RCC 7860 (cell line): ENCODE data around the gene MYOM3.

Experiments used
- DNase-seq: peaks from one replicate; pipeline ENCODE4 v3.0.0-alpha.2; 2015; ENCODE audit warnings: low spot score
- FAIRE-seq: peaks from 2 replicates; lab custom pipeline; 2012; peaks lifted over from hg19 to GRCh38; lab: Jason Lieb, UNC

MYOM3 gene

DNA sequence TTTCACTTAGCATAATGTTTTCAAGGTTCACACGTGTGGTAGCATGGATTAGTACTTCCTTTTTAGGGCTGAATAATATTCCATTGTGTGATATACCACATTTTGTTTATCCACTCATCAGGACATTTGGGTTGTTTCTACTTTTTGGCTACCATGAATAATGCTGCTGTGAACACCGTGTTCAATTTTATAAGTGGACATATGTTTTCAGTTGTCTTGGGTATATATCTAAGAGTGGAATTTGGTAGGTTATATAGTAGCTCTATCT, 27.2 kb upstream of the MYOM3 start:
- DNase-seq (no peak), FAIRE-seq (no peak)

DNA sequence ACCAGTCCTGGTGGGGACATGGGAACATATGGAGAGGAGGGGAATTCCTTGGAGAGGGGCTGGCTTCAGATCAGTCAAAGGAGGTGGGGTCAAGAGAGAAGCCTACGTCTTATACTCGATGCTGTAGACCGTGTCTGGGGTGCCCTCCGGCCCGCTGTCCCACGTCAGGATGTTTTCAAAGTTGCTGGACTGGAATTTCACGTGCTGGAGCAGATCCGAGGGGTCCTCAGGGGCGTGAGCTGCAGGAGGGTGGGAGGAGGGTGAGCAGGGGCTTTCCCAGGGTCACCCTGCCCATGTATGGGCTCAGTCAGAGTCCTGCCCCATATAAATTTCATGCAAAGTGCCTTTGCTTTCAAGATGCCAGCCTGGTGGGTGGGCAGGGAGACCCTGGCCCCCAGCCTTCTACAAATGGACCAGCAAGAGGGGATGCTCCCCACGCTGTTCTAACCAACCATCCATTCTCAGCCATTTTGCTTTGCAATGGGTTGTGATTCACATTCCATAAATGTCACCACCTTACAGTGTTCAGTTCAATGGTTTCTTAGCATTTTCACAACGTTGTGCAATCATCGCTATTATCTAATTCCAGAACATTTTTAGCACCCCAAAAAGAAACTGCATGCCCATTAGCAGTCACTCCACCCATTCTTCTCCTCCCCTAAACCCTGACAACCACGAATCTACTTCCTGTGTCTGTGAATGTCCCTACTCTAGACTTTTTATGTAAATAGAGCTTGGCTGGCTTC, 26.7 kb upstream of the MYOM3 start:
- DNase-seq = no peak
- FAIRE-seq = no peak

DNA sequence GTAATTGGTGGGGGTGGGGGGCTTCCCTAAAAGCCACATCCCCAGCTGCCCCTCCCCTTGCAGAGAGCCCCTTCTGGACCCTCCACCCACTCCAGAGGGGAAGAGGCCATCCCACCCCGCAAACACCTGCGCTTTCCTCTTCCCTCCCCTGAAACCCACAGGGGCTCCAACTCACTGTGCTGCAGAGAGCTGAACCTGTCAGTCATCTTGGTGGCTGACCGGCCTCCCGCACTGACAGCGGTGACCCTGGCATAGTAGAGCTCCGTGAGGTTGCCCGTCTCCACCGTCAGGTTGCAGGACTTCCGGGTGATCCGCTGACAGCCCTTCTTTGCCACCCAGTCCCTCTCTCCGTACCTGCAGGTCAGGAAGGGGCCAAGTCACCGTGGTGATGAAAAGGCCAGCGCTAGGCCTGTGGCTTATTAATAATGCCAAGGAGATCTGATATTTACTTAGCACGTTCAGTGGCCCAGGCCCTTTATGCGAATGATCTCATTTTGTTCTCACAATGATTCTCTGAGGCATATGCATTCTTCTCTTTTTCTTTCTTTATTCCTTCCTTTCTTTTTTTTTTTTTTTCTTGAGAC, 25.1 kb upstream of the MYOM3 start:
- FAIRE-seq = no peak
- DNase-seq = no peak

DNA sequence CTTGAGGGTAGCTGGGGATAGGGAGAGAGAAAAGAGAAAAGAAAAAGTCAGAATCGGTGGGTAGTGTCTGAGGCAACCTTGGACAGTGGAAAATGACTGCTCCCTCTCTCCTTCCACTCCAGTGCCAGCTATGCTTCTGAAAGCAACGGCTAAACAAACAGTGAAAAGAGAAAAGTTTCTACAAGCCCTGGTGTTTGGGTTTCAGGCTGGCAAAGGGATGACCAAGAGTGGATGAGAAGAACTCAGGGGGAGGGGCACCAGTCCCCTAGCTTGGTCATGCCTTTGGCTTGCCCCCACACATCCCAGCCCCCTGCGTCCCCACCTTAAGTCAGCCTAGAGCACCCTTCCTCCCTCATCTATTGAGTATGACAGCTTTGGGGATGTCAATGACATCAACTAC, 22.4 kb upstream of the MYOM3 start:
- no peak for FAIRE-seq
- DNase-seq = no peak

DNA sequence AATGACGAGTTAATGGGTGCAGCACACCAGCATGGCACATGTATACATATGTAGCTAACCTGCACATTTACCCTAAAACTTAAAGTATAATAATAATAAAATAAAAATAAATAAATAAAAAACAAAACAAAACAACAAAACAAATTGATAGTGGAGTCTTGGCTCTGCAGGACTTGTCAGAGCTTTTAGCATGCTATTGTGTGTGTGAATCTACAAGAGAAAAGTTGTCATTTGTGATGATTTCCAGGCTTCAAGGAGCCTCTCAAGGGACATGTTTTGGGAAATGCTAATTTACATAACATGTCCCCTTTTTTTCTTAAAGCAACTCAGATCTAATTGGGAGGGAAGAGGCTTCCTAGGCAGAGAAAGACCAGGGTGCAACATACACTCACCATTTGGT, 21.9 kb upstream of the MYOM3 start:
- FAIRE-seq = no peak
- no peak for DNase-seq

DNA sequence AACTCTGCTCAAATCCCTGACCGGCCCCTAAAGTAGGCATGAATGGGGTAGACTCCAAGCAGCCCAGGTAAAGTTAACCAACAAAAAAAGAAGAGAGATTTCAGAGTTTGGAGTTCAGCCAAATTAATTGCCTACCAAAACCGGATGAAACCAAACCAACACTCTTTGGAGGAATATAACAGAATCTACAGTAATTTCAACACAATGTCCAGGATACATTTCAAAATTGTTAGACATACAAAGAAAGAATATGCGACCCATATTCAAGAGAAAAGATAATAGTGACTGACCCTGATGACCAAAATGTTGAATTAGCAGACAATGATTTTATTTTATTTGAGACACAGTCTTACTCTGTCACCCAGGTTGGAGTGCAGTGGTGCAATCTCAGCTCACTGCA, 18.4 kb upstream of the MYOM3 start:
- FAIRE-seq (no peak), DNase-seq (no peak)

DNA sequence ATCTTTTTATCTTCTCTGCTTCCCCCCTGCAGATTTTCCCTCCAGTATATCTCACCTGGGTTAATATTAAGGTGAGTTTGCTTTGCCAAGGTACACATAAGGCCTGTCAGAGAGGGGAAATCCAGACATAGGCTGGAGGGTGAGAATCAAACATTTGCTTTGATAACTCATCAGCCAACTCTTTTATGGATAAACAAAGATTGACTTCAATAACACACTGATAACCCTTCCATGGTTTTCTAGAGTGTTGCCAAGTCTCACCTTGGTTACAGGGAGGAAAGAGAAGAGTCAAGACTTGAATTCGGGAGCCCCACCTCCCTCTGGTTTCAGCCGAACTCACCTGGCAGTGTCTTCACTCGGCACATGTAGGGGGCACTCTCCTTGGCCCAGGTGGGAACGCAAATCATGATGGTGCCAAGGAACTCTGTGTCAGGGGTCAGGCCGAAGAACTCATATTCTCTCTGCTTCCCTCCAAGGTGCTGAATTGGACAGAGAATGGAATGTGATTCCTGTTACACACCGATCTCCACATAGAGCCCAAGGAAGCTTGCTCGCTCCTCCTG, 15.9 kb upstream of the MYOM3 start:
- no peak for FAIRE-seq
- no peak for DNase-seq

DNA sequence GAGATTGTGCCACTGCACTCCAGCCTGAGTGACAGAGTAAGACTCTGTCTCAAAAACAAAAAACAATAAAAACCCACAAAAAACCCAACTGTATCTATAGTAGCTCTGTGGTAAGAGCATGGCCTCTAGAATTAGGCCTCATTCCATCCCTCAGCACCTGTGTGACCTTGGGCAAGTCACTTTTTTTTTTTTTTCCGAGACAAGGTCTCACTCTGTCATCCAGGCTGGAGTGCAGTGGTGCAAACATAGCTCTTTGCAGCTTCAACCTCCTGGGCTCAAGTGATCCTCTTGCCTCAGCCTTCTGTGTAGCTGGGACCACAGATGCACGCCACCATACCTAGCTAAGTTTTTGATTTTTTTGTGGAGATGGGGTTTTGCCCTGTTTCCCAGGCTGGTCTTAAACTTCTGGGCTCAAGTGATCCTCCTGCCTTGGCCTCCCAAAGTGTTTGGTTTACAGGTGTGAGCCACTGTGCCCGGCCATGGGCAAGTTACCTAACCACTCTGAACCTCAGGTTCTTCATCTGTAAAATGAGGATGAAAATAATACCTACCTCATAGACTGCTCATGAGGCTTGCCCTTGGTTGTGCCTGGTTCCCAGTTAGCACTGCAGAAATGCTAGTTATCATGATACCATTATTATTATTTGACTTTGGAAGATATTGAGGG, 15.3 kb upstream of the MYOM3 start:
- FAIRE-seq = no peak
- no peak for DNase-seq

DNA sequence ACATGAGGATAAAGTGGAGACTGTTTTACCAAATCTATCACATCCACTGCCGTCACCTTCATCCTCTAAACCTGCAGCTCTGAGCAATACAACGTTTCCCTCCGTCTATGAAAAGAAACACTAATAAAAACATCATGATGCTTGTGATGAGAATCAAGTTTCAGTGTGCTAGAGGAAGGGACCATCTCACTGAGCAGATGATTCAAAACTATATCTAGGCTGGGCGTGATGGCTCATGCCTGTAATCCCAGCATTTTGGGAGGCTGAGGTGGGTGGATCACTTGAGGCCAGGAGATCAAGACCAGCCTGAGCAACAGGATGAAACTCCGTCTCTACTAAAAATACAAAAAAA, 14.7 kb upstream of the MYOM3 start:
- FAIRE-seq (no peak), DNase-seq (no peak)

DNA sequence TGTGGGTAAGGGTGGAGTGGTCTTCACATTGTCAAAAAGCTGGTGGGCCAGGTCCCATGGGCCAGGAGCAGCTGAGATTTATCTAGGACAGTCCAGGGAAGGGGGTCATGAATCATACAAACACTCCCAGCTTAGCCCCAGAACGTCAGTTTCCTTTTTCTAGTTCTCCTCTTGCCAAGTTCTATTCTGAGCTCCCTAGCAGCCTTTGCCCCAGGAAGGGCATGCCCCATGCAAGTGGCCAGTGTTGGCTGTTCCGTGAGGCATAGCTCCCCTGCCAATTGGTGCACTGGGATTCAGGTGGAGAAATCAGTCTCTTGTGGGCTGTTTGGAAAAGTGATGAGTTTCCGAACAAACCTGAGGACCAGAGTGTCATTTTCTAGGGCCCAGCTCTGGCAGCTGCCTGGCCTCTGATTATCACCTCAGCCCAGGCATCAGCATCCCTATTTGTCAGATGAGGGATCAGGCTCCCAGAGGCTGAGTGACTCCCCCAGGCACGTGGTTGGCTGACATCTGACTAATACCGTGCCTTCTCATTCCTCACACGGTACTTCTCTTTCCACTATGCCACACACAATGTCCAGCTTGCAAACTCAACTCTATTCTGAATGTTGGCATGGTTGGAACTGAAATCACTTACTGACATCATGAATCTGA, 14.2 kb upstream of the MYOM3 start:
- FAIRE-seq (no peak), DNase-seq (no peak)

DNA sequence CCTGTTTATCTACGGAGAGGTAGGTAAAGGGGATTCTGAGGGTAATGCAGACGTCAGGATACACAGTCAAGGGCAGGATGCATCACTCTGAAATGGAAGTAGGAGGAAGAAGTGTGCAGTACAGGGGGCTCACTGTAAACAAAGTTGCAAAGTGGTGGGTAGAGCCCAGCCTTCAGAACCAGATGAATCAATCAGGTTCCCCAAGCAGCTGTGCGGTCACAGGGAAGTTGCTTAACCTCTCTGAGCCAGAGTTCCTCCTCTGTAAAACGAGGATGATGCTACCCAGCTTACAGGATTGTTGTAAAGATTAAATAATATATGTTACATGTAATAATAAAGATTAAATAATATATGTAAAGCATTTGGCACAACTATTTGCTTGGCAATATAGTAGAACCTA, 13.5 kb upstream of the MYOM3 start:
- DNase-seq (no peak), FAIRE-seq (no peak)

DNA sequence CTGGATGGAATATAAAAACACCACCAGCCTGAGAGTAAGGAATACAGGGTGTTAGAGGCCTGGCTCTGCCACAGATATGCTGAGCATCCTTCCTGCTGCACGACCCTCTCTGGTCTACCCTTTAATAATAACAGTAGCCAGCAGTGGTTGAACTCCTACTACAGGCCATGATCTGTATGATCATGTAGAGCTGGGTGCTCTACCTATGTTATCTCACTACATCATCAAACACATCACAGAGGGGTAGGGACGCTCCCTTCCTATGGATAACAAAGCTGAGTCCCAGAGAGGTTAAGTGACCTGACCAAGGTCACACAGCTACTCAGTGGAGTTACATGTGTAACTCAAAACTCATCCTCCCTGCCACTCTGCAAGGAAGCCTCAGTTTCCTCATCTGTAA, 13.0 kb upstream of the MYOM3 start:
- FAIRE-seq (no peak), DNase-seq (no peak)

DNA sequence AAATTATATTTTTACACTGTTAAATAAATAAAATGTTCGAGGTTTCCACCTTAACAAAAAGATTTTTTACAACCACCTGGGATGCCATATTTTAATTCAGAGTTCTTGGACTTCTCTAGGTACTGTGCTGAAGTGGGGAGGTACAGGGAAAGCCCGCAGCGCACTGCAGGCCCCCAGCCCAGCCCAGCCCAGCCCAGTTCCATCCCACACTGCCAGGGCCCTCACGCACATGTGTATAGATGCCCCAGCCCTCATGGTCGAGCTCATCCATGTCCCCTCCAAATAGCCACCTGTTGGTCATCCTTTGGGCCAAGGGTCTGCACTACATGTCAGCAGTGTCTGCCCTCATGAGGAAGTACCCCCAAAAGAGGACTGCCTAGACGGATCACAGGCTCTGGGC, 11.7 kb upstream of the MYOM3 start:
- no peak for DNase-seq
- FAIRE-seq = no peak

DNA sequence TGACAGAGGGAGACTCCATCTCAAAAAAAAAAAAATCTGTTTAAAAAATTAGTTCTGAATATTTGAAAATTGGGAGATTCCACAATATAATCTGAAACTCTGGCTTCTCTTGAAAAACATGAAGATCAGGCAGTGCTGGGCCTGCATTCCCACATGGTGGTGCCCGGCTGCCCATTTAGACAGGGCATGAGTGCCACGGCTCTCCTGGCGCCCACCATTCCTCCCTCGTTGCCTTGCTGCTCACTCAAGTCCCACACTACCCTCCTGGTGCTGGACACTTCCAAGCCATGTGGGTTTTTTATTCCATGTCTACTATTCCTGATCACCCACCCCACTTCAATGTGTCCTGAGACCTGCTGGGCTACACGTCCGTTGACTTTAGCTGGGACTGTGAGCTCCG, 10.8 kb upstream of the MYOM3 start:
- no peak for FAIRE-seq
- DNase-seq = no peak

DNA sequence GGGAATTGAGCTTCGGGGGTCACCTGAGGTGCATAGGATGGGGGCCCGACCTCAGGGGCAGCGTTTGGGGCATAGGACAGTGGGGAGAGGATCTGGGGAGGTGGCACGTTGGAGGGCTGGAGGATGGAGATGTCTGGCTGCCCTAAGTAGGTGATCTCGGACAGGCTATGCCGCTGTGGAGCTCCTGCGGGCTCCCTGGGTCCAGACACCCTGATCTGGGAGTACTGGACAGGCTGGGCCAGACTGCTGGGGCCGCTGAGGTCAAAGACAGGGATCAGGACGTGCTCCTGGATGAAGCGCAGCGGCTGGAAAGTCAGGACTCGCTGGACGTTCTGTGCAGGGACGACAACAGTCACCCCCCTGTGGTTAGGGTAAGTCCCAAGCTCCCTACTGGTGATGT, 9.5 kb upstream of the MYOM3 start:
- no peak for DNase-seq
- FAIRE-seq = no peak

DNA sequence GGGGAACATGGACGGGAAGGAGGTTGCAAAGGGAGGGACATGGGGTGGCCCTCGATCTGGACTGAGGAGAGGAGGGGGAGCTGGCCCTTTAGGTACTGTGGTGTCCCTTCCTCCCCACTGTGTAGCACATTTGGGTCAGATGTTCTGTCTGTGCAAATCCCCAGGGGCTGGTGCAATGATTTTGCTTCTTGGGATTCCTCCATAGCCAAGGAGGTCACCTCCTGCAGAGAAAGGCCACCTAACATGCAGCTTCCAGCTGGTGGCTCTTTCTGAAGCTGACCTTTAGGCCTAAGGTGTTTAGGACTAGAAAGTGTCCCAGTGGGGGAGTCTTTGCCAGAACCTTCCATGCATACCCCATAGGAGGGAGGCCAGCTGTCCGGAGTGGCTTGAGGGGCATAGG, 9.0 kb upstream of the MYOM3 start:
- FAIRE-seq (no peak), DNase-seq (no peak)

DNA sequence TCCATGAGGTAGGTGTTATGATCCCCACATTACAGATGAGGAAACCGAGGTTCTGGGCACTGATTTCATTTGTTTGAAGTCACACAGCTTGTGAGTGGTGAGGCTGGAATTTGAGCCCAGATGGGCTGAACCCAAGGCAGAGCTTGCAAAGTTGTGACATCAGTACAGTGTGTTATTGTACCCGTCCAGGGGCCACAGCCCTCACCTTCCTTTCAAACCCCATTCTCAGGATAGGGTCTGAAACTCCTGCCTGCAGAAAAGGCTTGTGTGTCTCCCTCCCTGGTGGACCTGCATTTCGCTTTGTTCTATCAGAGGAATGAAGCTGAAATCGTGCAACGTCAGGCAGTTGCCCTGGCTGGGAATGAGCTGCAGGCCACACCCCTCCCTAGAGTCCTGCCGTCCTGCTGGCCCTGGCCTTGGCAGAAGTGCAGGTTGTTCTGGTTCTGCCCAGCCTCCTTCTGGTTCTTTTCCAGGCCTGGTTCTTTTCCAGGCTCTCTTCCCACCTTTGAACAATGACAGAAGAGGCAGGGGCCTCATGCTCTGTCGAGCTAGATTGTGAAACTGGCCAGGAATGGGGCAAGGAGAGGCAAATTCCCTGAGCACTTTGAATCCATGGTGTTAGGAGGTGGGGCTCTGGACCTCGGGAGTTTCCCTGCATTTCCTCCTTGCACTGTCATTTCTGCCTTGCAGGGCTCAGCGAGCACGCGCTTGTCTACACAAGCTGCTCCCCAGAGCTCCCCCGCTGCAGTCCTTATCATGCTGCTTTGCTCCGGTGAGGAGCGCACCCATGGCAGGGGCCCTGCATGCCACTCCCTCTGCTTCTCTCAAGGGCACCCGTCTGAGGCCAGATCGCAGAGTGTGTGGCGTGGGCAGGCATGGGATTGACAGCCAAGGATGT, 8.2 kb upstream of the MYOM3 start:
- DNase-seq (peak; percentile 36), FAIRE-seq (no peak)

DNA sequence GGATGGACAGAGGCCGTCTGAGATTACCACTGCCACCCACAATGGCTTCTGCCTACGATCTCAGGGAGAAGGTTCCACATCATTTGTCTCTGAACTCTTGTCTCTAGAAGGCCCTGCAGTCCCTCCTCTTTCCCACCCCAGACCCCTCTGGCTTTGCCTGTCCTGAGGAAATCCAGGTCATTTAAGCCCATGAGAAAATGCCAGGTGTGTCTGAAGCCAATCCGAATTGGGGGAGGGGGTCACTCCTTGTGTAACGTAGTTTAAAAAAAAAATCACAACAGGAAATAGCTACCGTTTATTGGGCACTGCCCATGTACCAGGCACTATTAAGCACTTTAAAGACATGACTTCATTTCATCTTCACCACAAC, 7.5 kb upstream of the MYOM3 start:
- DNase-seq (no peak), FAIRE-seq (no peak)

DNA sequence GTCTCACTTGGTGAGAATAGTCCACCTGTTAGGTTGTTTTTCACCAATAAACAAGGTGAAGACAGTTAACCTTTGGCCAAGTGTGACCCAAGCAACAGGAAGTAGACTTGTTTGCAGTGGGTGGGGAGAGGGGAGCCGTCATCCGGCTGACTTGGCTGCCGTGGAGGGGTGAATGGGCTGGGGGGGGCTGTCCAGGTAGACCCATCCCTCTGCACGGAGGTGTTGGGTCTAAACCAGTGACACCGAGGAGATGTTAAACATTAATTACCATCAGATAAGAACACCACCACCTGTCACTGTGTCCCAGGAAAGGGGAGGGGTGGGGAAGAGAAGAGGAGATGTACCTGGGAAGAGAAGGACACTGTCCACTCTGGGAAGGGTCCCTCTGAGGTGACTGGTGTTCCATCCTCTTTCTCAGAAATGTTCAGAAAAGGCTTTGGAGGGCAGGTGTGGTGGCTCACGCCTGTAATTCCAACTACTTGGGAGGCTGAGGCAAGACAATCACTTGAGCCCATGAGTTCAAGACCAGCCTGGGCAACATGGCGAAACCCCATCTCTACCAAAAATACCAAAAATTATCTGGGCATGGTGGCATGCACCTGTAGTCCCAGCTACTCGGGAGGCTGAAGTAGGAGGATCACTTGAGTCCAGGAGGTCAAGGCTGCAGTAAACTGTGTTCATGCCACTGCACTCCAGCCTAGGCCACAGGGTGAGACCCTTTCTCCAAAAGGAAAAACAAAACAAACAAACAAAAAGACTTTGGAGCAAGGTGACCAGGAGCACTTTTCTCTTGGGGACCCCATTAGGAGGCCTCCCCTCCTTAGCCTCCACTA, 6.7 kb upstream of the MYOM3 start:
- FAIRE-seq (no peak), DNase-seq (no peak)

DNA sequence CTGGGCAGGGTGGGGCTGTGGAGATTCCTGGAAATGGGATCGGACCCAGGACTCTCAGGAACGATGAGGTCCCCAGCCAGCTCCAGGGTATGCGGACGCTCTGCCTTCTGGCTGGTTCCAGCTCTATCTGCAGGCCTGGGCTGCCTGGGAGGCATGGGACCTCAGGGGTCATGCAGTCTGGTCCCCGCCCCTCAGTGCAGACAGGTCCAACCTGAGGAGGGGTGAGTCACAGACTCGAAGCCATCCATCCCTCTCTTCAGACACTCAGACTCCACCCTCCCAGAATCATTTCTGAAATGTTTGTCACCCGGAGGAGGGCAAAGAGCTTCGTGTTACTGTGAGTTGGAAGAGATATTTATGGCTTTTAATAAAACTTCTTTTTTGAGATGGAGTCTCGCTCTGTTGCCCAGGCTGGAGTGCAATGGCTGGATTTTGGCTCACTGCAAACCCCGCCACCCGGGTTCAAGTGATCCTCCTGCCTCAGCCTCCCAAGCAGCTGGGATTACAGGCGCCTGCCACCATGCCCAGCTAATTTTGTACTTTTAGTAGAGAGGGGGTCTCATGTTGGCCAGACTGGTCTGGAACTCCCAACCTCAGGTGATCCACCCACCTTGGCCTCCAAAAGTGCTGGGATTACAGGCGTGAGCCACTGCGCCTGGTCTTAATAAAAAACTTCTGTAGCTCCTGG, 5.9 kb upstream of the MYOM3 start:
- peak; percentile 54 for DNase-seq
- peak; percentile 63 for FAIRE-seq
